Stimulated activated CD8-positive, alpha-beta memory T cell treated with anti-CD3 and anti-CD28 coated beads, Interleukin-4, amount 100 ng/mL, for 1 hour (primary cell): ENCODE data around the gene PHACTR3.

Source experiments
- DNase-seq, 2 donors: peaks; one replicate each; pipeline ENCODE4 v3.0.0-alpha.2; 2020; ENCODE audit warnings: low read depth in 2 of 2, low spot score in 1 of 2

Gene PHACTR3

GRCh38 chr20:59645271-59645670 lies 40.9 kb downstream of the PHACTR3 start:
- no peak for DNase-seq

DNA sequence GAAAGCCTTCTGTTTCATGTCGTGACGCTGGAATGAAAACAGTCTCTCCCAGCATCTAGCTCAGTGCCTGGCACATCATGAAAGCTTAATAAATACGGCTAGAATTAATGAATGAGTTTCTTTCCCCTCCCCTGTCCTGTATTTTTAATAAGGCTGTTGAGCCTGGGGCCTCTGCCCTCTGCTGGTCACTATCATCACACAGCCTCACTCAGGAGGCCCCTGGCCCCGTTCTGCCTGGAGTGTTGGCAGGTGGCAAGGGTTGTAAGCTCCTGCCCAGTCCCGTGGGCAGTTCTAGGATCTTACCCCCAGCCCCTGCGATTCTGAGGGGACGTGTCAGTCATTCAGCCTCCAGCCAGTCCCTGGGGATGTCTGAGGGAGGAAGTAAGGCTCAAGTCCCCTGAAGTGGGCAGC lies 41.4 kb downstream of the PHACTR3 start:
- no peak for DNase-seq

GRCh38 chr20:59646487-59646886 lies 42.1 kb downstream of the PHACTR3 start:
- no peak for DNase-seq

GRCh38 chr20:59647271-59647670 lies 42.9 kb downstream of the PHACTR3 start:
- no peak for DNase-seq

DNA sequence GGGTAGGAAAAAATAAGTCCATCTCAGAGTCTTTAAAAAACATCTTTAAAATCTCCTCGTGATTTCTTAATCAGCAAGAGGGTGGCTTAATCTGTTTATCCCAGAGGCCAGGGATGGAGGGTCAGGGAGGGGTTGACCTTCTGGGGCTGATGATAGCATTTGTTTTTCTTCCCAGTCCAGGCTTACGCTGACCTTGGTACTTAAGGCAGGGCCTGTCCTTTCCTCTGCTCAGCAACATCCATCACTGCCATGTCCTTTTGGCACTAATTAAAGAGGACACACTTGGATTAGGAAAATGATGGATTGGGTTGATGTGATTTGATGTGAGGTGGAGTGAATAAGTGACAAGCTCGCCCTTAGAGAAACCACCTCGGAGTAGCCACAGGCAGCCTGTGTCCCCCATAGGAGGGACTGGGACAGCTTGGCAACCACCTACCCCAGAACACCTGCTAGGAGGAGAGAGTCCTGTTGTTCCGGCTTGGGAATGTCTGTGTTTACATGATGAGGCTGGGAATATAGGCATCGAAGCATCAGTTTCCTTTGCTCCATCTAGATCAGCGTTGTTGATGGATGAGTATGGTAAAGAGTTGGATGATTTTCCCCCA lies 44.2 kb downstream of the PHACTR3 start:
- no peak for DNase-seq

- no peak for DNase-seq
These were observed 46.1 kb downstream of the PHACTR3 start for GRCh38 chr20:59650418-59650817.

DNA sequence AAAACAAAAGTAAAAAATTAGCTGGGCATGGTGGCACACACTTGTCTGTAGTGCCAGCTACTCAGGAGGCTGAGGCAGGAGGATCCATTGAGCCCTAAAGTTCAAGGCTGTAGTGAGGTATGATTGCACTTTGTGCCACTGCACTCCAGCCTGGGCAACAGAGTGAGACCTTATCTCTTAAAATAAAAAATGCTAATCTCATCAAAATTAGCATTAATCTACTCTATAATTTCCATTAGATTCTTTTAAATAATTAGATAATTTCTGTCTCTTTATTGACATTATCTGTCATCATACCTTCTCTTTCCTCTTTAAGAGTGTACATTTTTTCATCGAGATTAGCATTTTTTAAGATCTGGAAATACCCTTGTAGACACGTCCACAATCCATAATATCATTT lies 48.0 kb downstream of the PHACTR3 start:
- DNase-seq: no peak

DNA sequence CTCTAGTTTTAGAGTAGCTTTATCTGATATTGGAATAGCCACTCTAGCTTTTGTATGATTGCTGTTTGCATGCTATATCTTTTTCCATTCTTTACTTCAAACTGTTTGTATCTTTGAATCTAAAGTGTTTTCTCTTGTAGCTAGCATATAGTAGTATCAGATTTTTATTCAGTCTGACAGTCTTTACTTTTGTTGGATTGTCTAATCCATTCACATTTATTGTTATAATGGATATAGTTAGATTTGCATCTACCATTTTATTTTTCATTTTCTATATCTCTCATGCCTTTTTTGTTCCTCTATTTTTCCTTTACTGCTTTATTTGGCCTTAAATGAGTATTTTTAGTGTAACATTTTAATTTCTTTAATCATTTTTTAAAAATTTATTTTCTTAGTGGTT lies 52.1 kb downstream of the PHACTR3 start:
- DNase-seq: no peak

GRCh38 chr20:59657459-59658046 lies 53.2 kb downstream of the PHACTR3 start:
- no peak for DNase-seq

DNA sequence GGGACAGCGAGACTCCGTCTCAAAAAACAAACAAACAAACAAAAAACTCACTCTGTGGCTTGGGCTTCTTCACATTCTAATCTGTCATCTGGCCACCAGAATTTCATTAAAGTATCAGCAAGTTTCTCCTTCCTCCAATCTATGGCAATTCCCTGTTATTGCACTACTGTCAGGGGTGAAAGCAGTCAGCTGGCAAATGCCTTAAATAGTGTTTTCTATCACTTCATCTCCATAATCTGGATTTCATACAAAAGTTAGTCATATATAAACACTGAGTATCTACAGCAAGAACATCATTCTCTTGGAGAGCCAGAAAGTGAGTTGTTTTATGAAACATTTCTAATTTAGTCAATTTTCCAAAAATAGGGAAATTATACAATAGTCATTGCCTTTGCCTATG lies 56.1 kb downstream of the PHACTR3 start:
- no peak for DNase-seq

DNA sequence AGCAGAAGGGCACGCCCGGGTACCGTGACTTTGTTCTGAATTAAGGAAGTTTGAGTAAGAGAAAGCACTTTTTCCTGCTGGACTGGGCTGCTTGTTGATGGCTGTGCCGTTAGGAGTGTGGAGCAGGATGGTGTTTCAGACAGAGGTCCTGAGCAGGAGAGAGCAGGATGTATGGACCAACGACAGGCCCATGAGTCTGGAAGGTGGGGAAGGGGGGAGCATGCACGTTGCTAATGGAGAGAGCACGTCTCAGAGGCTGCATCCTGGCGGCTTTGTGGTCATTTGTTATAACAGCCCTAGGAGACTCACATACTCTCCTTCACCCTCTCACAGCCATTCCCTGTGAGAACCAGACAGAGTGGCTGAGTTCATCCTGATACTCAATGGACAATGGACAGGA lies 56.8 kb downstream of the PHACTR3 start:
- no peak for DNase-seq

DNA sequence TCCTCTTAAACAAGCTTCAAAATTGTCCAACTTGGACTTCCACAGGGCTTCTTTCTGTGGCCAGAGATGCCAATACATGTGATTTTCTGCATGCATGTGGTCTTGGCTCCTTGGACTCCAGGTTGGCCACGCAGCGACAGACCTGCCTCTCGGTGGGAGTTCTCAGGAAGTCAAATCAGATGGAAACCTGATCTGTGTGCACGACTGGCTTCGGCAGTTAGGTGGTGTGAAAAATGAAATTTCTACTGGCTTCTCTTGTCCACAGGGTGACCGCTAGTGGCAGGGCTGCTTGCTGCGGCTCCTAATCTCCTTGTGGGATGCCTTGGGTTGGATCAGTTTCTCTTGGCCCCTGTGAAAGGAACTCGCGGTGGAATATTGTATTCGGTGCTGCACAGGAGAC lies 57.3 kb downstream of the PHACTR3 start:
- DNase-seq: no peak

GRCh38 chr20:59662161-59662560 lies 57.8 kb downstream of the PHACTR3 start:
- DNase-seq: no peak

DNA sequence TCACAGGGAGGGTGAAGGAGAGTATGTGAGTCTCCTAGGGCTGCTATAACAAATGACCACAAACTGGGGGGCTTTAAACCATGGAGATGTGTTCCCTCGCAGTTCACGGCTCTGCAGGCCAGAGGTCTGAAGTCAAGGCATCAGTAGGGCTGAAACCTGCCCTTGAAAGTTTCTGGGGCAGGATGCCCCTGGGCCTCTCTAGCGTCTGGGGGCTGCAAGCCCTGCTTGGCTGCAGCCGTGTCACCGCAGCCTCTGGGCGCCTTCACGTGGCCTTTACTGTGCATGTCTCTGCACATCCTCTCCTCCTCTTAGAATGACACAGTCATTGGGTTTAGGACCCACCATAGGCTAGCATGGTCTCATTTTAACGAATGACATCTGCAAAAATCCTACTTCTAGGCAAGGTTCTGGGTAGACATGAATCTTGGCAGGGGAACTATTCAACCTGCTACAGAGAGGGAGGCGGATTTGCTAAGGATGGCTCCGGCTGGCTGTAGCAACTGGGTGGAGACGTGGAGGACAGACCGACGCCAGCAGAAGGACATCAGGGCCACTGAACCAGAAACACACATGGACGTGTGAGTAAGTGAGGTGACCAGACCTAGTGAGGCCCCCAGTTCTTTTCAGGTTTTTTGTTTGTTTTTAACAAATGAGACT lies 58.6 kb downstream of the PHACTR3 start:
- DNase-seq: no peak

- DNase-seq: no peak
These were observed 59.2 kb downstream of the PHACTR3 start for GRCh38 chr20:59663513-59664060.

DNA sequence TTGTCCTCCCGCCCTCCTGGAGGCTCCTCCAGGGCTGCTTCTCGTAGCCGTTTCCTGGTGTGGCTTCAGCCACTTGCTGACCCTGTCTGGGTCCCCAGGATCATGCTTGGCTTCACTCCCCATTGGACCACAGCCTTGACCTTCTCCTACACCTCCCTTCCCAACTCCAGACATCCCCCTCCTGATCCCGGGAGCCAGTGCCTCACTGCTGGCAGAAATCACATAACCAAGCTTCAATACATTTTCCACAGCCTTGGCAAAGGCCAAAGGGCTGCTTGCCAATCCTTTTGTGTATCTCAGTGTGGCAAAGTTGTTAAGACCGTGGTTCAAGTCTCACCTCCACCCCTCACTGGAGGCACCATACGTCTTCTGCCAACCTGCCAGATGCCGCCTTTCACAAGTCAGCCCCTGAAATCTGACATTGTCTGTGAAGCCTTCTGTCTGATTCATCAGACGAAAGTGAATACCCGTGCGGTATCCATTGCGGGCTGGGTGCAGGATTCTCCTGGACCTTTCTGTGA lies 60.1 kb downstream of the PHACTR3 start:
- no peak for DNase-seq

GRCh38 chr20:59665656-59666555 lies 61.6 kb downstream of the PHACTR3 start:
- DNase-seq: no peak

- DNase-seq: no peak
These were observed 62.2 kb downstream of the PHACTR3 start for GRCh38 chr20:59666586-59666985.

GRCh38 chr20:59667131-59667530 lies 62.8 kb downstream of the PHACTR3 start:
- DNase-seq: no peak

DNA sequence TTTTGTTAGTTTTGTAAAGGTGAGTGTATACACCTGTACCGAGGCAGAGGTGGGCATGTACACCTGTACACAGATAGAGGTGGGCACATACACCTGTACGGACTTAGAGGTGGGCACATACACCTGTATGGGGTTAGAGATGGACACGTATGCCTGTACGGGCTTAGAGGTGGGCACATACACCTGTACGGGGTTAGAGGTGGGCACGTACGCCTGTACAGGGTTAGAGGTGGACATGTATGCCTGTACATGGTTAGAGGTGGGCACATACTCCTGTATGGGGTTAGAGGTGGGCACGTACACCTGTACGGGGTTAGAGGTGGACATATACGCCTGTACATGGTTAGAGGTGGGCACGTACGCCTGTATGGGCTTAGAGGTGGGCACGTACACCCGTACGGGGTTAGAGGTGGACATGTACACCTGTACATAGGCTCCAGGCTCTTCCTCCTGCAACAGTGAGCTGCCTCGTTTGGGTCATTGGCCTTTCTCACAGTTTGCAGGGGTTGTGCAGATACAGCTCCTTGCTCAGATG lies 63.7 kb downstream of the PHACTR3 start:
- no peak for DNase-seq
